Epithelial cell of esophagus (primary cell): ENCODE results near the gene ZNF524.

ENCODE experiments used
- DNase-seq: peaks from one replicate; pipeline ENCODE4 v3.0.0; 2010; ENCODE audit warnings: low read depth
- H3K4me3 ChIP-seq: 2 replicates; pipeline ENCODE4 v1.5.1; 2011; ENCODE audit warnings: mild to moderate bottlenecking, low read length, control low read depth
- CTCF ChIP-seq: IDR thresholded peaks from 2 replicates; pipeline ENCODE4 v1.5.1; 2011; ENCODE audit warnings: low read depth, mild to moderate bottlenecking, low read length, control low read depth, inconsistent platforms; ENCODE audit not compliant: insufficient read depth; ENCODE audit errors: missing control alignments

ZNF524 gene

GRCh38 chr19:55599842-55600661 is at the start of gene ZNF524:
TSS of gene ZNF524 (plus strand) at chr19:55600288. CDS start at chr19:55602113, 1,825 bp downstream.
- no peak for TF ChIP-seq CTCF
- peak within 1 kb of the TSS; percentile 90 for H3K4me3 ChIP-seq
- peak; percentile 88 for DNase-seq

- DNase-seq, result no peak
- no peak for TF ChIP-seq CTCF
- H3K4me3 ChIP-seq, result no peak overlapping the region
These were observed 49.8 kb upstream of the ZNF524 start for GRCh38 chr19:55550321-55550650.

GRCh38 chr19:55552206-55552605 is 47.9 kb upstream of the ZNF524 start:
- TF ChIP-seq CTCF, result no peak
- peak; percentile 61 for DNase-seq
- no peak overlapping the region for H3K4me3 ChIP-seq

- H3K4me3 ChIP-seq, result no peak overlapping the region
- no peak for TF ChIP-seq CTCF
- DNase-seq, result peak; percentile 43
These were observed 47.5 kb upstream of the ZNF524 start for GRCh38 chr19:55552620-55553019.

- no peak overlapping the region for H3K4me3 ChIP-seq
- no peak for TF ChIP-seq CTCF
- peak; percentile 62 for DNase-seq
These were observed 46.6 kb upstream of the ZNF524 start for GRCh38 chr19:55553217-55554182.

GRCh38 chr19:55554302-55554701 is 45.8 kb upstream of the ZNF524 start:
- no peak for TF ChIP-seq CTCF

More at GRCh38 chr19:55554302-55554701, 45.8 kb upstream of the ZNF524 start:
- no peak for DNase-seq
- H3K4me3 ChIP-seq, result no peak overlapping the region
